ENCODE measurements around the gene ELOVL7. TPM values are rescaled to one million over a fixed set of nuclear protein-coding genes. Genes with fewer than 3 reads are reported as not detected.

ELOVL7 gene
- total and polyA plus RNA-seq, 2 of the 4 experiments (the other 2 are of a cell fraction): 0.18 TPM; not detected in 1

- Histone ChIP-seq H3K4ac (ENCODE audit: low read depth, low read length) (no peak overlapping the region), H4K5ac (ENCODE audit: low read depth, low read length) (no peak overlapping the region), H2BK120ac (ENCODE audit: low read depth, low read length) (no peak overlapping the region), H3K4me2 (ENCODE audit: low read depth, low read length) (no peak overlapping the region), H2AK5ac (ENCODE audit: low read depth, low read length) (no peak overlapping the region), H4K8ac (ENCODE audit: low read depth in 2 of 2, low read length in 2 of 2) (no peak overlapping the region), H2BK15ac (ENCODE audit: low read depth, low read length) (no peak overlapping the region), H3K27ac (ENCODE audit: insufficient read depth, low read length) (no peak overlapping the region), H2AFZ (replicated peaks; ENCODE audit: low read length, poor library complexity) (no peak overlapping the region), H3K4me3 (ENCODE audit: insufficient read depth, low read depth, low read length) (no peak overlapping the region), H2BK5ac (ENCODE audit: low read depth, low read length, poor library complexity, severe bottlenecking) (no peak overlapping the region), H3K18ac (ENCODE audit: low read depth, low read length) (no peak overlapping the region), H3K9me1 (ENCODE audit: insufficient read depth, low read length) (no peaks in the 10 kb centered on the region), H3K79me1 (ENCODE audit: low read depth in 1 of 2, low read length in 2 of 2) (no peaks in the 10 kb centered on the region), H3K9ac (ENCODE audit: low read depth, low read length) (no peak overlapping the region), H3K4me1 (ENCODE audit: control insufficient read depth, insufficient read depth, low read length) (no peaks in the 10 kb centered on the region), H3K56ac (ENCODE audit: extremely low read depth, insufficient read depth, low read length) (no peak overlapping the region), H3K27me3 (ENCODE audit: control insufficient read depth, insufficient read depth, low read length) (no peaks in the 10 kb centered on the region), H3K23ac (ENCODE audit: low read depth, low read length) (no peak overlapping the region), H3K14ac (replicated peaks; ENCODE audit: low read depth, low read length) (no peak overlapping the region), H3K36me3 (ENCODE audit: control insufficient read depth, insufficient read depth, low read length) (no peaks in the 10 kb centered on the region), H4K91ac (ENCODE audit: insufficient read depth, low read depth, low read length) (no peak overlapping the region), H2AK9ac (replicated peaks; ENCODE audit: low read depth, low read length, poor library complexity) (no peak overlapping the region), H4K20me1 (ENCODE audit: insufficient read depth, low read length) (no peaks in the 10 kb centered on the region), H2BK20ac (ENCODE audit: low read depth, low read length) (no peak overlapping the region), H3K9me3 (ENCODE audit: control insufficient read depth, insufficient read depth, low read length) (no peaks in the 10 kb centered on the region)
- ChIA-PET CTCF (no interaction called here), POLR2A (ENCODE audit: unreplicated experiment) (no interaction called here)
- DNase-seq (no peak), ATAC-seq (ENCODE audit: low read depth) (no peak)
- in situ Hi-C loops (cut with MboI; ENCODE audit: low sequenced_read_pairs): no loop called here
- no peak for TF ChIP-seq RFX5 (IDR thresholded peaks at IDR 0.05; ENCODE audit: low read depth, low read length)
- TF ChIP-seq RCOR1 (IDR thresholded peaks at IDR 0.05; ENCODE audit: insufficient replicate concordance, low read length): no peak
- TF ChIP-seq CHD1 (IDR thresholded peaks at IDR 0.05; ENCODE audit: low read depth, low read length): no peak
- no peak for TF ChIP-seq USF2 (IDR thresholded peaks at IDR 0.05; ENCODE audit: low read depth, low read length)
- no peak for TF ChIP-seq RAD21 (IDR thresholded peaks at IDR 0.05; ENCODE audit: low read length)
- TF ChIP-seq CEBPB (IDR thresholded peaks at IDR 0.05; ENCODE audit: low read depth, low read length): no peak
- TF ChIP-seq MAZ (IDR thresholded peaks at IDR 0.05; ENCODE audit: borderline replicate concordance, low read depth, low read length): no peak
- no peak for TF ChIP-seq NFE2L2 (IDR thresholded peaks at IDR 0.05; ENCODE audit: low read depth, low read length)
- TF ChIP-seq FOS (IDR thresholded peaks at IDR 0.05; ENCODE audit: low read depth, low read length): no peak
- no peak for TF ChIP-seq SMC3 (IDR thresholded peaks at IDR 0.05; ENCODE audit: low read depth, low read length)
- no peak for TF ChIP-seq BHLHE40 (IDR thresholded peaks at IDR 0.05; ENCODE audit: low read depth, low read length)
- dilution Hi-C loops (cut with HindIII; ENCODE audit: low sequenced_read_pairs, unreplicated experiment): no loop called here
- no TSS peak for BruUV-seq (replicated peaks)
- 86% methylated on average over 1 of the region's 2 CpGs; no CpG with 5 or more reads in 1 of the 2 experiments for WGBS, 2 experiments (ENCODE audit: extremely low coverage in 2 of 2, insufficient read length in 1 of 2)
- intact Hi-C loops (cut with micrococcal nuclease): no loop called here
Measured at GRCh38 chr5:60803712-60804111, 40.4 kb downstream of the ELOVL7 start.

All from IMR-90 (cell line).